DND-41 (cell line): Measurements from ENCODE around the gene UBE2H.
"Not testable (repeated sequence)": the region's sequence is repeated elsewhere in the genome, so short reads cannot be mapped to it uniquely, and the experiment has no call there.

Experiments used
- ATAC-seq: fragments of 200-7000 bp; cut with Tn5 transposase; 3 replicates; pipeline ENCODE4 v1.9.1; 2021; ENCODE audit warnings: low read depth; ENCODE audit not compliant: insufficient read depth
- DNase-seq: peaks from one replicate; pipeline ENCODE4 v3.0.0-alpha.2; 2020
- H2AFZ ChIP-seq: 2 replicates; pipeline ENCODE4 v1.6.0; 2012; ENCODE audit warnings: low read depth, low read length
- H3K27ac ChIP-seq: 2 replicates; pipeline ENCODE4 v1.5.1; 2012; ENCODE audit warnings: low read length, inconsistent platforms
- H3K27me3 ChIP-seq: fragments of 200-600 bp; sonication (generic); 2 replicates; pipeline ENCODE4 v1.6.0; 2012; ENCODE audit warnings: low read length, mild to moderate bottlenecking, inconsistent platforms; ENCODE audit not compliant: insufficient read depth, poor library complexity
- H3K36me3 ChIP-seq: 2 replicates; pipeline ENCODE4 v1.5.1; 2012; ENCODE audit warnings: low read length, inconsistent platforms; ENCODE audit not compliant: insufficient read depth
- H3K4me1 ChIP-seq: 2 replicates; pipeline ENCODE4 v1.5.1; 2012; ENCODE audit warnings: mild to moderate bottlenecking, low read length; ENCODE audit not compliant: insufficient read depth
- H3K4me2 ChIP-seq: 2 replicates; pipeline ENCODE4 v1.6.0; 2012; ENCODE audit warnings: mild to moderate bottlenecking, moderate library complexity, low read length, inconsistent platforms; ENCODE audit not compliant: insufficient read depth
- H3K4me3 ChIP-seq, 2 experiments: fragments of 200-600 bp in 1 of 2; shearing (Covaris generic) in 1 of 2; 2 replicates each; pipeline ENCODE4 v1.5.1; 2012 to 2016; ENCODE audit warnings: inconsistent platforms in 2 of 2, low read length in 2 of 2, mild to moderate bottlenecking in 2 of 2, low read depth in 1 of 2, moderate library complexity in 1 of 2
- H3K79me2 ChIP-seq: 2 replicates; pipeline ENCODE4 v1.6.0; 2012; ENCODE audit warnings: low read length, inconsistent platforms; ENCODE audit not compliant: insufficient read depth
- H3K9ac ChIP-seq: 2 replicates; pipeline ENCODE4 v1.6.0; 2012; ENCODE audit warnings: low read depth, mild to moderate bottlenecking, inconsistent platforms, low read length, moderate library complexity
- H3K9me3 ChIP-seq: 2 replicates; pipeline ENCODE4 v1.5.1; 2012; ENCODE audit warnings: low read length, moderate library complexity, mild to moderate bottlenecking, inconsistent platforms; ENCODE audit not compliant: insufficient read depth, severe bottlenecking
- H4K20me1 ChIP-seq: 2 replicates; pipeline ENCODE4 v1.6.0; 2012; ENCODE audit warnings: low read length; ENCODE audit not compliant: insufficient read depth
- CTCF ChIP-seq: IDR thresholded peaks from 2 replicates; pipeline ENCODE4 v1.5.1; 2012; ENCODE audit warnings: borderline replicate concordance, low read length, moderate library complexity, mild to moderate bottlenecking; ENCODE audit not compliant: poor library complexity, severe bottlenecking; ENCODE audit errors: extremely low read depth
- EZH2 ChIP-seq: IDR thresholded peaks from 3 replicates; pipeline ENCODE4 v1.6.1; 2012; ENCODE audit warnings: borderline replicate concordance, low read depth, mild to moderate bottlenecking, moderate library complexity, low read length, inconsistent platforms; ENCODE audit not compliant: severe bottlenecking

The UBE2H gene

GRCh38 chr7:129840757-129841156 is 112.0 kb downstream of the UBE2H start:
- DNase-seq: no peak
- H3K4me3 ChIP-seq: no peak overlapping the region
- no peaks in the 10 kb centered on the region for H3K36me3 ChIP-seq
- no peaks in the 10 kb centered on the region for H3K79me2 ChIP-seq
- no peak overlapping the region for H3K9ac ChIP-seq
- H3K9me3 ChIP-seq: no peaks in the 10 kb centered on the region
- H3K27ac ChIP-seq: no peak overlapping the region
- TF ChIP-seq CTCF (no peak), EZH2 (no peak)
- peaks cover 6% of the 10 kb centered on the region; the same call in 1 of the 2 replicates for H3K4me1 ChIP-seq
- no peak overlapping the region for H3K4me2 ChIP-seq
- no peak for ATAC-seq
- H2AFZ ChIP-seq: no peak overlapping the region
- no peaks in the 10 kb centered on the region; the same call in 1 of the 2 replicates for H4K20me1 ChIP-seq
- no peaks in the 10 kb centered on the region for H3K27me3 ChIP-seq

- no peak overlapping the region for H3K9ac ChIP-seq
- H2AFZ ChIP-seq: no peak overlapping the region
- H3K4me3 ChIP-seq: no peak overlapping the region
- no peaks in the 10 kb centered on the region for H3K9me3 ChIP-seq
- ATAC-seq: no peak
- no peak for TF ChIP-seq CTCF
- TF ChIP-seq EZH2: no peak
- no peaks in the 10 kb centered on the region for H3K4me1 ChIP-seq
- no peaks in the 10 kb centered on the region for H3K79me2 ChIP-seq
- DNase-seq: no peak
- no peaks in the 10 kb centered on the region for H4K20me1 ChIP-seq
- peaks cover 3% of the 10 kb centered on the region; the same call in 1 of the 2 replicates for H3K36me3 ChIP-seq
- no peaks in the 10 kb centered on the region for H3K27me3 ChIP-seq
- no peak overlapping the region for H3K27ac ChIP-seq
- no peak overlapping the region for H3K4me2 ChIP-seq
Measured at GRCh38 chr7:129836983-129837382, 115.8 kb downstream of the UBE2H start.

GRCh38 chr7:129835569-129835968 is 117.2 kb downstream of the UBE2H start:
- H3K36me3 ChIP-seq: peaks cover 3% of the 10 kb centered on the region; the same call in 1 of the 2 replicates
- ATAC-seq (no peak), DNase-seq (no peak)
- no peaks in the 10 kb centered on the region for H4K20me1 ChIP-seq
- H3K79me2 ChIP-seq: no peaks in the 10 kb centered on the region
- H3K27ac ChIP-seq: no peak overlapping the region
- H3K9ac ChIP-seq: no peak overlapping the region
- H3K4me1 ChIP-seq: no peaks in the 10 kb centered on the region
- no peaks in the 10 kb centered on the region for H3K9me3 ChIP-seq
- H3K4me3 ChIP-seq: no peak overlapping the region
- H3K27me3 ChIP-seq: no peaks in the 10 kb centered on the region
- TF ChIP-seq CTCF (no peak), EZH2 (no peak)
- H3K4me2 ChIP-seq: no peak overlapping the region
- H2AFZ ChIP-seq: no peak overlapping the region

- not testable (repeated sequence) for H3K4me3 ChIP-seq, H4K20me1 ChIP-seq, H3K9me3 ChIP-seq, DNase-seq, H3K4me2 ChIP-seq, H3K9ac ChIP-seq, ATAC-seq, H3K36me3 ChIP-seq, H2AFZ ChIP-seq, H3K27ac ChIP-seq, H3K4me1 ChIP-seq, H3K27me3 ChIP-seq, H3K79me2 ChIP-seq
Measured at GRCh38 chr7:129833353-129833752, 119.4 kb downstream of the UBE2H start.
